Right cardiac atrium (tissue), 5 donors: ENCODE measurements around the gene SHROOM2. TPM values are rescaled to one million over a fixed set of nuclear protein-coding genes. Genes with fewer than 3 reads are reported as not detected.
A peak's percentile ranks its signal among the peaks of the same experiment; 100 is the strongest.

Experiments used
- ATAC-seq, 2 donors: fragments of 200-7000 bp; cut with Tn5 transposase; one replicate each; pipeline versions ENCODE4 v1.8.0 to v1.9.1; 2020; ENCODE audit warnings: moderate library complexity in 2 of 2, mild to moderate bottlenecking in 1 of 2
- DNase-seq, 3 donors: peaks; one replicate each; pipeline ENCODE4 v3.0.0-alpha.2; 2020
- H3K27ac ChIP-seq: one replicate; pipeline ENCODE4 v1.5.1; 2013; ENCODE audit warnings: mild to moderate bottlenecking, low read length, control low read depth, moderate library complexity
- H3K27me3 ChIP-seq: one replicate; pipeline ENCODE4 v1.6.1; 2013; ENCODE audit not compliant: control insufficient read depth, insufficient read depth
- H3K4me1 ChIP-seq: one replicate; pipeline ENCODE4 v1.6.1; 2013; ENCODE audit warnings: low read length; ENCODE audit not compliant: control insufficient read depth, insufficient read depth
- H3K4me3 ChIP-seq: one replicate; pipeline ENCODE4 v1.5.1; 2013; ENCODE audit warnings: low read length, control low read depth
- H3K9me3 ChIP-seq: one replicate; pipeline ENCODE4 v1.6.1; 2013; ENCODE audit warnings: low read length; ENCODE audit not compliant: control insufficient read depth
- WGBS: extraction: QIAGEN DNeasy Blood & Tissue Kit; methylation state at CpG from one replicate; pipeline ENCODE4 v1.1.7; 2013; 5-methylcytosine and 5-hydroxymethylcytosine counted together
- intact Hi-C, 4 donors: fragments of 100-400 bp; cut with DNase I; formaldehyde crosslinking; loops; one replicate each; pipeline versions ENCODE4 v1.11.0 to v1.14.0; 2022 to 2023
- polyA plus RNA-seq: library from polyadenylated mRNA; stranded (reverse); fragments of 200-250 nt; gene quantifications from one replicate; pipeline ENCODE4 v1.2.3, GENCODE V29; 2013
- total RNA-seq, 4 donors: library from RNA; stranded (reverse); fragmentation: NEBNext Ultra II Directional; extraction: Animal tissue kit (Norgen Biotek cat#: 25700); gene quantifications; one replicate each; pipeline ENCODE4 v1.2.1, GENCODE V29; 2021
- donor health status: healthy with polysubstance abuse.
- donor health status: DM: no; HTN: yes; CAD: no.
- donor health status: DM: no; HTN: no; CAD: no.
- donor health status: DM: no; HTN: yes; CAD: no; lungs with severe emphysema.
- donor health status: DM: yes; HTN: yes; CAD: no.

SHROOM2 gene
- total and polyA plus RNA-seq, 5 donors = 0.66 to 4.0 (median 2.5) TPM

- 91% methylated on average over 10 of the region's 10 CpGs for WGBS
- no peak overlapping the region for H3K27ac ChIP-seq
- DNase-seq = no peak
- no peak overlapping the region for H3K4me3 ChIP-seq
- intact Hi-C loops = no loop called here
- no peaks in the 10 kb centered on the region for H3K9me3 ChIP-seq
- H3K27me3 ChIP-seq = no peaks in the 10 kb centered on the region
- H3K4me1 ChIP-seq = no peaks in the 10 kb centered on the region
- no peak for ATAC-seq
Measured at GRCh38 chrX:9906919-9907318, 120.7 kb downstream of the SHROOM2 start.

DNA sequence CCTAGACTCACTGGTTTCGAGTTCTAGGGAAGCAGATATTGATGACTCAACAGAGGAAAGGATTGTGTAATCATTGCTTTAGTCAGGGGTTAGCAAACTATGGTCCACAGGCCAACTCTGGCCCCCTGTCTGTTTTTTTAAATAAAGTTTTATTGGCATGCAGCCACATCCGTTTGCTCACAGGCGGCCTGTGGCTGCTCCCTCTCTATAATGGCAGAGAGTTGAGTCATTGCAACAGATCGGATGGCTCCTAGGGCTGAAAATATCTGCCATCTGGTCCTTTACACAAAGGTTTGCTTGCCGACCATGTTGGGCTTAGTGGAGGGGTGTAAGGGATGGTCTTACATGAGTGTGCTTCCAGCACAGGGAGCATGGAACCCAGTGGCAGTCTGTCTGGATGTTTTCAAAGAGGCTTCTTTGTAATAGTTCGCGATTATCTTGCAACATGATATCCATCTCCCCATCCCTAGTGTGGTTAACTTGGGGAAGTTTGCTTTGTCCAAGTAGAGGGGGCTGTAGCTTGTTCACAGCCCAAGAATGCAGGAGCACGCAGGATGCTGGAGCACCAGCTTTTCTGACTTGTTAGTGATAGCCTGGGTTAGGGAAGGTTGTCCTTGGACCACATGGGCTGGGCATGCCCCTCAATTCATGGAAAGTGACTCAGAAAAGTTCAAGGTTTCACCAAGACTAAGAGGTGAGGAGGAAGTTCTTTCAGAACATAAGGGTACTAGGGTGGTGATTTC is 121.6 kb downstream of the SHROOM2 start:
- H3K27ac ChIP-seq = no peak overlapping the region
- no peak for DNase-seq
- WGBS = 93% methylated on average over 8 of the region's 8 CpGs

DNA sequence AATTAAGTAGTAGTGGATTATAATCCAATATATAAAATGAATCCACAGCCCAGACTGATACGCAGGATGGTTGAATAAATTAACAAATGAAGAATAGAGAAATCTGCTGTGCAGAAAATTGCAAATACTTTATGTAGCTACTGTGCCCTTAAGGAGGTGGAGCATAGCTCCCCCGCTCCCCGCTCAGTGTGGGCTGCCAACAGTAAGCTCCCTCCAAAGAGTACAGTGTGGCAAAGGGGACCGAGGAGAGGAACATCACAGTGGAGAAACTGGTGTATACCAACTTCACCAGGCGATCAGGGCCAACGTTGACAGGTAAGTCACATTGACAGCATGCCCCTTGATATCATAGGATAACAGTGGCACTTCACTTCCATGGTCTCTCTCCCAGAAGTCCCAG is 123.0 kb downstream of the SHROOM2 start:
- Histone ChIP-seq H3K4me3 (no peak overlapping the region), H3K9me3 (no peaks in the 10 kb centered on the region), H3K27me3 (no peaks in the 10 kb centered on the region), H3K27ac (no peak overlapping the region), H3K4me1 (no peaks in the 10 kb centered on the region)
- DNase-seq = no peak
- WGBS = 91% methylated on average over 6 of the region's 6 CpGs
- ATAC-seq = no peak
- intact Hi-C loops = no loop called here

More for the DNA sequence above, 121.6 kb downstream of the SHROOM2 start:
- Histone ChIP-seq H3K4me3 (no peak overlapping the region), H3K4me1 (no peaks in the 10 kb centered on the region), H3K27me3 (no peaks in the 10 kb centered on the region), H3K9me3 (no peaks in the 10 kb centered on the region)
- intact Hi-C loops = no loop called here
- ATAC-seq = no peak

GRCh38 chrX:9911487-9911886 is 125.3 kb downstream of the SHROOM2 start:
- Histone ChIP-seq H3K27ac (no peak overlapping the region), H3K4me1 (no peaks in the 10 kb centered on the region), H3K27me3 (no peaks in the 10 kb centered on the region), H3K9me3 (no peaks in the 10 kb centered on the region), H3K4me3 (no peak overlapping the region)
- WGBS = 55% methylated on average over 7 of the region's 7 CpGs
- DNase-seq = no peak
- peak in 1 of 2 donors; percentile 55 for ATAC-seq
- intact Hi-C loops = no loop called here

- 57% methylated on average over 31 of the region's 31 CpGs for WGBS
- Histone ChIP-seq H3K4me3 (no peak overlapping the region), H3K4me1 (no peaks in the 10 kb centered on the region), H3K27me3 (no peaks in the 10 kb centered on the region), H3K9me3 (no peaks in the 10 kb centered on the region), H3K27ac (no peak overlapping the region)
- intact Hi-C loops = no loop called here
- ATAC-seq (peak in 1 of 2 donors; percentile 20), DNase-seq (no peak)
Measured at GRCh38 chrX:9912351-9913145, 126.3 kb downstream of the SHROOM2 start.

GRCh38 chrX:9913146-9913433 is 126.9 kb downstream of the SHROOM2 start:
- intact Hi-C loops = no loop called here
- DNase-seq = no peak
- no peak for ATAC-seq
- WGBS = 91% methylated on average over 4 of the region's 4 CpGs
- H3K27ac ChIP-seq = no peak overlapping the region
- no peaks in the 10 kb centered on the region for H3K27me3 ChIP-seq
- no peaks in the 10 kb centered on the region for H3K9me3 ChIP-seq
- no peaks in the 10 kb centered on the region for H3K4me1 ChIP-seq
- no peak overlapping the region for H3K4me3 ChIP-seq

- 92% methylated on average over 5 of the region's 5 CpGs for WGBS
- ATAC-seq = no peak
- DNase-seq = no peak
- Histone ChIP-seq H3K4me3 (no peak overlapping the region), H3K27me3 (no peaks in the 10 kb centered on the region), H3K4me1 (no peaks in the 10 kb centered on the region), H3K9me3 (no peaks in the 10 kb centered on the region), H3K27ac (no peak overlapping the region)
- intact Hi-C loops = no loop called here
Measured at GRCh38 chrX:9917861-9918260, 131.6 kb downstream of the SHROOM2 start.

DNA sequence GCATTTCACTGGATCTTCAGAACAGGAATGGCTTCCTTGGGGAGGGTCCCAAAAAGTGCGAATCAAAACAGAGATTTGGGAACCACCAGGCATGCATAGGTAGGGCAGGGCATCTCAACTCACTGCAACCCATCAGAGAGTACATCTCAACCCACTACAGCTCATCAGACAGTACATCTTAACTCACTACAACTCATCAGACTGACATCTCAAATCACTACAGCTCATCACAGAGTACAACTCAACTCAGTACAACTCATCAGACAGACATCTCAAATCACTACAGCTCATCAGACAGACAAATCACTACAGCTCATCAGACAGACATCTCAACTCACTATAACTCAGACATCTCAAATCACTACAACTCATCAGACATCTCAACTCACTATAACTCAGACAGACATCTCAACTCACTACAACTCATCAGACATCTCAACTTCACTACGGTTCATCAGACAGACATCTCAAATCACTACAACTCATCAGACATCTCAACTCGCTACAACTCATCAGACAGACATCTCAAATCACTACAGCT is 133.5 kb downstream of the SHROOM2 start:
- H3K9me3 ChIP-seq = no peaks in the 10 kb centered on the region
- 91% methylated on average over 3 of the region's 3 CpGs for WGBS
- H3K4me1 ChIP-seq = no peaks in the 10 kb centered on the region
- intact Hi-C loops = no loop called here
- no peaks in the 10 kb centered on the region for H3K27me3 ChIP-seq
- DNase-seq = no peak
- no peak overlapping the region for H3K4me3 ChIP-seq
- no peak for ATAC-seq
- H3K27ac ChIP-seq = no peak overlapping the region

GRCh38 chrX:9921407-9921806 is 135.2 kb downstream of the SHROOM2 start:
- no peak overlapping the region for H3K4me3 ChIP-seq
- no peaks in the 10 kb centered on the region for H3K4me1 ChIP-seq
- H3K9me3 ChIP-seq = no peaks in the 10 kb centered on the region
- 95% methylated on average over 5 of the region's 5 CpGs for WGBS
- no peak overlapping the region for H3K27ac ChIP-seq
- H3K27me3 ChIP-seq = no peaks in the 10 kb centered on the region
- DNase-seq (no peak), ATAC-seq (no peak)
- intact Hi-C loops = no loop called here

DNA sequence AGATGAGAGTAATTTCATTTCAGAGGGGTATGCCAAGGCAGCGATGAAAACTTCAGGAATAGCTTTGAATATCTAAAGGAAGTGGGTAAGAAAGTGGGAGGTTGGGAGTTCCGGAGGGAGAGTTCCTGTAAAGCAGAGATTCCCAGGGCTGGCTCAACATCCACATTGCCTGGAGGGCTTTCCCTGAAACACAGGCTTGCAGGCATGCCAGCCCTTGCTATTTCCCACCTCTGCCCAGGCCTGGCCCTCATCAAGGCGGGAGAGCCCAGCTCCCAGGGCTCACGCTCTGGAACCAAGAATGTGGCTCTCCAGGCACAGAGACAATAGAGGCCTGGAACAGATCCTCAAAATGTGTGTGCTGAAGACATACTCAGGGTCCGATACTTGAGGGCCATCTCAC is 137.1 kb downstream of the SHROOM2 start:
- ATAC-seq = no peak

DNA sequence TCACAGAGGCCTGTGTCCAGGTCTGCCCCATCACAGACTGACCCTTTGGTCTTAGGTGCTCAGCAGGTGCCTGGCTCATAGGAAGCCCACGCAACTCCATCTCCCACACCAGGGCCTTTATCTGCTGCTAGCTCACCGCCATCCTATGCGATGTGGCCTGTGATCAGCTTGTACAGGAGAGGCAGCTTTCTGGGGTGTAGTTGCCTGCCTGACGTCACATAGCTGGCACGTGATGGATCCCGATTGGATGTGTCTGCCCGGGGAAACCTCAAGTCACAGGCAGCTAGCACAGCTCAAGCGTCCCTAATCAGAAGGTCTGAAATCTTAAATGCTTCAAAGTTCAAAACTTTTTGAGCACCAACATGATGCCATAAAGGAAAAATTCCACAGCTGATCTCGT is 139.8 kb downstream of the SHROOM2 start:
- 89% methylated on average over 9 of the region's 9 CpGs for WGBS

More for the DNA sequence above, 137.1 kb downstream of the SHROOM2 start:
- Histone ChIP-seq H3K4me1 (no peaks in the 10 kb centered on the region), H3K4me3 (no peak overlapping the region), H3K27me3 (no peaks in the 10 kb centered on the region), H3K27ac (no peak overlapping the region), H3K9me3 (no peaks in the 10 kb centered on the region)
- no peak for DNase-seq
- WGBS = 83% methylated on average over 5 of the region's 5 CpGs
- intact Hi-C loops = no loop called here

More for the DNA sequence above, 139.8 kb downstream of the SHROOM2 start:
- DNase-seq (no peak), ATAC-seq (no peak)
- Histone ChIP-seq H3K27me3 (no peaks in the 10 kb centered on the region), H3K9me3 (no peaks in the 10 kb centered on the region), H3K4me3 (no peak overlapping the region), H3K27ac (no peak overlapping the region), H3K4me1 (no peaks in the 10 kb centered on the region)
- intact Hi-C loops = no loop called here
